T-helper 1 cell (primary cell): ENCODE data around the gene CCNB2.
A peak's percentile ranks its signal among the peaks of the same experiment; 100 is the strongest.
"Not testable (repeated sequence)": the region's sequence is repeated elsewhere in the genome, so short reads cannot be mapped to it uniquely, and the experiment has no call there.

ENCODE experiments used
- DNase-seq, 5 donors: peaks; one replicate each; pipeline ENCODE4 v3.0.0-alpha.2; 2012 to 2020

The CCNB2 gene

DNA sequence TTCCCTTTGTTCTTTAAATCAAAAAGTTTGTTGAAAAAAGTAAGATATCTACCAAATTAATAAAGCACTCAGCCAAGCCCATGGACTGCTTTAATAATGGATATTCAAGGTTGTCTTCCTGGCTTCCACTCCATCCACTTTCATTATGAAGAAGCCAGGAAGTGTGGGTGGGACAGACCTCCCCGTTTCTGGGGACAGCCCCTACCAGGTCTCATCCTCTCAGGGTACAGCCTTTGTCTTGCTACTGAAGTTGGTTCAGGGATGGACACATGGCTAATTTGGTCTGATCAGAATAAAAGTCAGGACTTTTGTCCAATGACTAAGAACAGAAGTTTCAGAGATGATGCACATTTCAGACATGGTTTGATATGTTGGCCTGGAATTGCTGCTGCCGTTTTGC, 32.6 kb downstream of the CCNB2 start:
- no peak for DNase-seq

DNA sequence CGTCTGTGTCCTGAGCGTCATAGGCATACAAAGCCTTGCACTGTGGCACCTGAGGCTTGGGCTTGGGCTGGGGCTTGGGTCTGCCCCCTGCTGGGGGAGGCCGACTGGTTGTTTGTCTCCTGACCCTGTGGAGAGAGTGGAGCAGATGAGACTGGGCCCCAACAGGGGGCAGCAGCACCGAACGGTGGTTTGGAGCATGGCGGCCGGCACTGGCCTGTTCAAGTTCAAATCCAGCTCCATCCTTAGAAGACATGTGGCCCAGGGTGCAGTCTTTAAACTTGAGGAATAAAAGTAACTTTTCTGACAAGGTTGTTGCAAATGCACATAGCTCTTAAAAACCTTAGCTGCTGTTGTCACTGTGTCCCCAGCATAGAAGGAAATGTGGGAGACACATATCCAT, 33.3 kb downstream of the CCNB2 start:
- DNase-seq, result peak; percentile 20 to 66 (median 30)

DNA sequence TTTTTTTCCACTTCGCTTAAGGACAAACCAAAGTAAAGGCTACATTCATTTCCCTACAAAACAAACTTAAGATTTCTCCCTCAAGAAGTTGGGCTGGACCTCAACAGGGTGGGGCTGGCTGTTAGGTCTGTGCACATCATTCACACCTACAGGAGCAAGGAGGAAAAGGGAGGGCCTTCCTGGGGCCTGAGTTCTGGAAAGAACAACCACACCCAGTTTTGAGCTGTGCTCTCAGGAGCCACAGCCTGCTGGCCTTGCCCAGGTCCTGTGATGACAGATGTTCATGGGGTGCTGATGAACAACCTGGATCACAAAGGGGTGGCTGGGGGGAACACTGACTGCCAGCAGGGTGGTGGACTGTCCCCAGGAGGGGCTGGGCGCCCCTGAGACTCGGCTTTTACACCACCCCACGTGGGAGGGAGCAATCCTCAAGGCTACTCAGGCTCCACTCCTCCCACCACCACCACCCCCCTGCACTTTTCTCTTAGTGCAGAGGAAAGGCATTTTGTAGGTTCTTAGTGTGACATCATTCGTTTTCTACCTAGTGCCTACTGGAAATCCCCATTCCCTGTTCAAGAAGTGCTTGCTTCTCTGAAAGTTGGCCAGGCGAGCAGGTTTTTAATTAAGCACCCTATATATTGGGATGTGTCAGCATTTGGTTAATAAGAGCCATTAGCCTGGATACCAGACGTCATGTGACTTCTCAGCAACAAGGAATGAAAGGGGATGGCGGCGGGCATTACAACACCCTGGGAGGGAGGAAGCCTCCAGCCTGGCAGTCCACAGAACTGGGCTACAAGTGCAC, 35.7 kb downstream of the CCNB2 start:
- no peak for DNase-seq

DNA sequence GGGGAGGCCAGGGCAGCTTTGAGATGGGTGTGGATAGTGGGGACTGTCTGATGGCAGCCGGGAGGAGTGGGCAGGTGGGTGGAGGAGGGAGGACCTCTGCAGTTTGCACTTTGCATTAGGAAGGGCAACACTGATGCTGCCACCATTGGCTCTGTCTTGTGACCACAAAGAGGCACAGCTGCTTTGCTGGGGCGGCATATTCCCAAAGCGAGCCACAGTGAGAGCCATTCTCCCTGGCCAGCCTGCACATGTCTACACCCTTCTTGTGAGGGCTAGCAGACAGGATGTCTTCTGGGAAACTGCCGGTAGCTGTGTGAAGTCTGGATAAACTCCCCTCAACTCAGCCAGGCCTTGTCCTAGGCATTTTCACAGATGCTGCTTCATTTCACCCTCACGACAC, 38.3 kb downstream of the CCNB2 start:
- no peak for DNase-seq

DNA sequence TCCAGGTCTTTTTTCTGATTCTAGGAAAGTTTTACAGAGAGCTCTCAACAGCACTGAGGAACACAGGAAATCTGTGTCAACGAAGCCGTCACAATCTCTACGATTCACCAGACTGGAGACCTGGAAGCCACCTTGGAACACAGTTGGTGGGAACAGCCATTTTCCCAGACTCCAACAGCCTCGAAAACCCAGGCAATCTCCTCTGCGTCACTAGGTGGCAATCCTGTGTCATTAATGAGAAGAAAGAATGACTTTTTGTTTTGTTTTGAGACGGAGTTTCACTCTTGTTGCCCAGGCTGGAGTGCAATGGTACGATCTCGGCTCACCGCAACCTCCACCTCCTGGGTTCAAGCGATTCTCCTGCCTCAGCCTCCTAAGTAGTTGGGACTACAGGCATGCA, 39.6 kb downstream of the CCNB2 start:
- not testable (repeated sequence) for DNase-seq

DNA sequence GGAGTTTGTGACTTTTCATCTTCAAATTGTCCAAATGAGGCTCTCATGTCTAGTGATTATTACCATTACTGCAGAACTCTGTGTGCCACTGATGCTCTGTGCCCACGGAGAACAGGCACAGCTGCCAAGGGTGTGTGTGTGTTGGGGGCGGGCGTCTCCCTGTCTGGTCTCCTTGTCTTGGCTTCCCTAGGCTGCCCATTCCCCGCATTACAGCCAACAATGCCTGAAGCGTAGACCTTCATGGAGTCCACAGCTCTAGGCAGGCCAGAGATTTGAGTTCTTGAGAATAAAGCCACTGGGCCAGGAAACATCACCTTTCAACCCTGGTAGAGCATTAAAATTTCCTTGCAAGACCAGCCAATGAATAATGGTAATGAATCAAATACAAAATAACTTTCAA, 42.7 kb downstream of the CCNB2 start:
- no peak for DNase-seq

DNA sequence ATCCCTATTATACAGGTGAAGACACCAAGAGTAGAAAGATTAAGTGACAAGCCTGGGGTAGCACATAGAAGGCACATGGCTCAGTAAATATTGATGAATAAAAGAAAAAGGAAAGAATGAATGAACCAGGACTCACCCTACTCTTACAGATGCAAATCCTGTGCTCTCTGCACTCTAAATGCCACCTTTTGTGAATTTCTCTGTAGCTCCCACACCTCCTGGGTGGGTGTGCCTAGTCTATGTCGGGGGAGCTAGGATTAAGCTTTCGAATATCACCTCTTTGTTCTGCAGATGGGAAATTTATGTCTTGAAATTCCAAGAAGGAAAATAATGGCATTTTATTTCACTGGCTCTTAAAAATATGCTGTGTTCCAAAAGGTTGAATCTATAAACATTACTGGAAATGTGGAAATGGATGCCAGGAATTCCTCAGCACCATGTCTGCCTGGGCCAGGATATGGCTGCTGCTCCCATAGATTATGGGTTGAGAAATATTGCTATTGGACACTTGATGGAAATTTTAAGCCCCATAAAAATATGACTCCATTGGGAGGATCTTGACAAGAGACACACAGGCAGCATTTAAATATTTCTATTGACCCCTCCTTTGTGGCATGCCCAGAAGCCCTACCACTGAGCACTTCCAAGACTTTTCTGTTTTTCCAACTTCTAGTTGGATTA, 43.3 kb downstream of the CCNB2 start:
- DNase-seq, result no peak

DNA sequence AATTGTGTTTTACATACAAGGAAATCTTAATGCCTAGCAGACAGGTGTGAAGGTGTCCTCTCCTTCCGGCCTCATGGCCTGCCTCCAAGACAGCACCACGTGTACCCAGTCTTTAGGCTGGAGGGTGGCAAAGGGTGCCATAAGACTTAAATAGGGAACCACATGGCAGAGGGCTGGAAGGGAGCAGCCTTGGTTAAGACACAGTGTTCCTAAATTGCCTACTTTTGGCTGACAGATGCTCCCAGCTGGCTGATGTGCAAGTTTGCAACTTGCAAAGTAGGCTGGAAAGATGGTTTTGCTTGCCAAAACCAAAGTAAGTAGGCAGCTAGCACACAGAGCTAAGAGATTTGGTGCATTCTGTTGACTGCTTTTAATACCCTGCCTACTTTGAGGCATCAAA, 45.2 kb downstream of the CCNB2 start:
- no peak for DNase-seq

DNA sequence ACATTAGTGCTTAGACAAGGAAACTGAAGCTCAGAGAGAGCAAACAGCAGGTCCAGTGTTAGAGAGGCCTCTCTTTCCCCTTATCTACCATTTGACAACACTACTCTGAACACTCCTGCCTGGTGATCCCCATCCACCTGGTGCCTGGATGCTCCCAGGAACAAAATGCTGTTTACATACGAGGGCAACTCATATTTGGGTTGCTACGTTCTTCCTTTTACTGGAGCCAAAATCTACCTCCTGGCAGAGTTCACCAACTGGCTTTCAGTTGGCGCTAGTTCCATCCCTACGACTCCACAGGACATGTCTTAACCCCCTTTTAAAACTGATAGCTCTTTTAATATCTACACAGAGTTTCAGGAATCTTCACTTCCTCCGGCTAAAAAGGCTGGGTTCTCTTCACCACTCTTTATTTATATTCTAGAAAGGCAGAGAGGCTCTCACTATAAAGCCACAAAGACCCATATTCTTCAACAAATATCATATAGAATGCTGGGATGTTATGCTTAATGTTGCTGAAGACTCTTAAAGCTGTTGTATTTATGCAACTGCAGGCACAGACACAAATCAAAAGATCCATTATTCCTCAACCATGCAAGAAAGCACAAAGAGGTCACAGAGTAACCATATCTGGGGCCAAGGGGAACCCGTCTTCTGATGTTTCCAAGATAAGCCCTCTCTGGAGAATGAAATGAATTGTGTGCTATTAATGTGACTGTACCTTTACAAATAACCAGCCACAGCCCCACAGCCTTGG, 47.9 kb downstream of the CCNB2 start:
- DNase-seq, result no peak

DNA sequence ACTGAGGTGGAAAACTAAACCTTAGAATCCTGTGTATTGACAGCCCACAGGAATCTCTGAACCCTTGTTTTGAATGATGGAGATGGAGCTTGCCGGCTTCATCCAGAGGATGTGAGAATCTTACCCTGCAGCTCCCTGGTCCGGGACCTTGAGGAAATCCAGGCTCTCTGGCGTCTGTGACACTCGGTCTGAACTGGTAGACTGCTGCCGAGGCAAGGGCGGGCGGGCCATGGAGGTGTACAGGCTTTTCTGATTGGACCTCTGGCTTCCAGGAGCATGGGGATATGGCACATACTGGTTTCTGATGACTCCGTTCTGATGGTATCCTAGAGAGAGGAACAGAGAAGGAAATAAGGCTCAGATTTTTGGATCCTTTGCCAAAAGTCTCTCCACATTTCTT, 48.5 kb downstream of the CCNB2 start:
- DNase-seq, result no peak

DNA sequence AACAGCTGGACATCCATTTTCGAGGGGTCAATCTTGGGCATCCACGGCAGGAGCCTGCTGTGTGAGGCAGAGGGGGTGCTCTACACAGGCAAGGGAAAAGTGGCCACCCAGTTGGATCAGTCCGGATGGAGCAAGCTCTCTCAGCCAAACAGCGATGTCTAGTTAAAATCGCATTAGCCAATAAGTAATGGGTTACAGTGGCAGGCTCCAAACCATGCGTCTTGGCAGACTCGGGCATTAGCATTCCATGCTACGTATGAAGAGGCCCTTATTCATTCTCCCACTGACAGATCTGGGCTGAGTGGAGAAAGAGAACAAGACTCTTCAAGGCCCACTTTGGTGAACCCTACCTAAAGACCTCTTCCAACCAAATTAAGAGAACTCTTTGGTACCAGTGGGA, 49.3 kb downstream of the CCNB2 start:
- DNase-seq, result no peak

DNA sequence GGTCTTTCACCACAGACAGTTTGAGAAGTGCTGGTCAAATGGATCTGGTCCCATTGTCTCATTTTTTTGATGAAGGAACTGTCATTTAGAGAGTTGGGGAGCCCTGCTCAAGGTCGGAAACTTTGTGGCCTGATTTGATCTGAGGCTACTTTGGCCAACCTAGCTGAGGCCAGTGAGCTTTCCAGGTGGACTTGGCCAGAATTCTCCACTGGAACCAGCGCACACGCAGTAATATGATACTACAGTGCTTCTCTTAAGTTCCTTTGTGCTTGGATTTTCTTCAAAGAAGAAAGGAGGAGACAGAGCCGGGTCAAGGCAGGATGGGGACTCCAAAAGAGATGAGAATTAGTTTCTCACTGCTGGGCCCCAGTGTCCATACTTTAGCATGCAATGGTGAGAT, 50.5 kb downstream of the CCNB2 start:
- DNase-seq, result no peak

DNA sequence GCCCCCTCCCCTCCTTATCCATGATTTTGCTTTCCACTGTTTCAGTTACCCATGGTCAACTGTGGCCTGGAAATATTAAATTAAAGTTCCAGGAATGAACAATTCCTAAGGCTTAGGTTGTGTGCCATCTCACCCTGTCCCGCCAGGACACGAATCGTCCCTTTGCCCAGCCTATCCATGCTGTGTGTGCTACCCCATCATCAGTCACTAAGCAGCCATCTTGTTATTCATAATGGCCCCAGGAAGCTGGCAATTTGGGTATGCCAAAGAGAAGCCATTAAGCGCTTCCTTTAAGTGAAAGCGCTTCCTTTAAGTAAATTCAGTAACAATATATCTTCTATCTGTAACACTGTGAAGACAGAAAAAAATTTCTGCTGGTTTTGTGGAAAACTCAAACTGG, 52.5 kb downstream of the CCNB2 start:
- no peak for DNase-seq

DNA sequence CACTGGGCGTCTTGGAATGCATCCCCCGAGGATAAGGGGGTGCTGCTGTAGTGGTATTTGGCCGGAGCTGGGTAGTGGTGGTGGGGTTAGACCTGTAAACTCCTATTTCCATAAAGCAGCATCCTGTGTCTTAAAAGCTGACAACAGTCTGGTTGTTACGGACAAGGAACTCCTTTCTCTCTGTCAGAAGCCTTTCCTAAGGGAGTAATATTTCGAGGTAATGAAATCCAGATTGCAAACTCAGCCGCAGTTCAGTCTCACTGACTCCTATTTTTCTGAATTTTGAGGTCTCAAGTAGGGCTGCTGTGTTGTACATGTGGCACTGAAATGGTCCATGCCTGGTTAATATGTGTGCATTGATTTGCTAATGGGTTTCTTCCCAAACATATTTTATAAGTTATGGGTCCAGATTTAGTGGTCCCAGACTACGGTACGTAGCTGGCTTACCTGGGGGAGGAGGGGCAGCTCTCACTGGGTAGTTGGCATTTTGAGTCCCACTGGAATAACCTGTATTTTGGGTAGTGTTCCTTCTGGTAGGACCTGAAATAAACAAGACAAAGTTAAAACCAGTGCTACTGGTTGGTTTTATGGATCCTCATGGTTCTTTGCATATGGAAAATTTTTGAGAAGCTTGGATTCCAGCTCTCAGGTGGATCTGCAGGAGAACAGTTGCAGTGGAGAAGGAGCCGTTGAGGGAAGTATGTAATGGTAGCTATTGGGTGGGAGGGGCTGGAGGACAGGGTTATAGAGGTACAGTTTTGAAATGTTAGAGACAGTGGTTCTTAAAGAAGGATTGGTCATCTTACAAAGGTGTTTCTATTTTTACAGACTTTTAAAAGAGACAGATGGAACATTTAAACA, 53.1 kb downstream of the CCNB2 start:
- no peak for DNase-seq

DNA sequence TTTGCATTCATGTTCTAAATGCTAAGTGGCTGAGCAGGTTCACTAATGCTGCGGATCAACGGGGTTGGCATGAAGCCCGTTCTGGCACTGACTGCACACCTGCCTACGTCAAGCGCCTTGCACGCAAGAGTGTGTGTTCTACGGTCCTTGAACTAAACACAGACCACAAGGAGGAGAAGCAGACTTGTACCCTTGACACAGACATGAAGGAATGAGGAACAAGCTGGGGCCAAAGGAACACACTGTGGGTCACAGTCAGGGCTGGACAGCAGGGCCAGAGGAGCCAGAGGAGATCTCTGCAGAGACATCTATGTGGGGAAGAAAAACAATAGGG, 53.7 kb downstream of the CCNB2 start:
- DNase-seq, result no peak

DNA sequence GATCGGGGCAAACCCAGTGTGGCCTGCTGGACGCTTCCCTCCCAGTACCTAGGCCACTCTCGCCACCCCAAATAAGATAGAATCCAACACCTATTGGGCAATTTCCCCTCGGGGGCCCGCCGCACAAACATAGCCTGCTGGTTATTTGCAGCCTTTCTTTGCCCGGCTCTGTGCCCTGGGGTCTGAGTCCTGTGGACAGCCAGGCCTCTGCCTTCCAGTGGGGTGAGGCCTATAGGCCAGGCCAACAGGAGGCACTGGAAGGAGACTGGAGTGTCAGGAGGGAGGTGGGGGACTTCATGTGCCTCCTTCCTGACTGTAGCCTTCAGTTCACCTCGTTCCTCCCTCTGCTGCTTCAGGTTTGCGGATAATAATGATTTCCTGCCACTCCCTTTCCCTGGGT, 54.3 kb downstream of the CCNB2 start:
- no peak for DNase-seq

DNA sequence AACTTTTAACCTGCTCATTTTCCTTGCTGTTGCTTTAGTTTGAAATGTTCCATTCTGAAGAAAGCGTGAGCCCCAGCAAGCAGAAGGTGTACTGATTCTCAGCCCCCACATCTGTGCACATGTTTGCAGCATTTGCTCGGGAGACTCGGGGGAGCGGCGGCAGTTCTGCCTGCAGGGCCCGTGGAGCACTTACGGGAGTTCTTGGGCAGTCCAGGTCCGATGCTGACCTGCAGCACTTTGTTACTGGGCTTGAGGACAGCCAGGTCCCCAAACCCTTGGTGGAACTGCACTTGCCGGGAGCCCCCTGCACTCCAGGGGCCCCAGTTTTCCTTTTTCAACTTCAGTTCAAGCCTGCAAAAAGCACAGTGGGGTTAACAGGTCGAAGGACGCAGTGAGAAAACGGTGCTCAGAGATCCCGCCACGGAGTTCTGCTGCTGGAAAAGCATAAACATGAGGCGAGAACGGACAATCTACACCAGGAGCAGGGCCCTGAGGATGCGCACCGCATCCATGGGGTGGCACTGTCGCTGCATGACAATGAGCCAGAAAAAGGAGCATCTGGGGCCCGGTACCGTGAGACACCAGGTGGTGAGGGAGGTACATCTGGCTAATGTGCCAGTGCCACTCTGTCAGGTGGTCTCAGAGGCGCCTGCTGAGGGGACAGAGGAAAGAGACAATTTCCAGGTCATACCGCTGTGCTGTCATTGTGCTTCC, 56.1 kb downstream of the CCNB2 start:
- no peak for DNase-seq

DNA sequence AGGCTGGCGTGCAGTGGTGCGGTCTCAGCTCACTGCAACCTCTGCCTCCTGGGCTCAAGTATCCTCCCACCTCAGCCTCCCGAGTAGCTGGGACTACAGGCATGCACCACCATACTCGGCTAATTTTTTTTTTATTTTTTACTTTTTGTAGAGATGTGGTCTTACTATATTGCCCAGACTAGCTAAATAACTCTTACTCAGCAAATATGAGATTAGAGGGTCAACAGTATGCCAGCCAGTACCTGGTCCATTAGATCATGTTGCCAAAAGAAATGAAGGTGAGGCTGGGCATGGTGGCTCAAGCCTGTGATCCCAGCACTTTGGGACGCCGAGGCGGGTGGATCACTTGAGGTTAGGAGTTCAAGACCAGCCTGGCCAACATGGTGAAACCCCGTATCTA, 57.1 kb downstream of the CCNB2 start:
- not testable (repeated sequence) for DNase-seq

DNA sequence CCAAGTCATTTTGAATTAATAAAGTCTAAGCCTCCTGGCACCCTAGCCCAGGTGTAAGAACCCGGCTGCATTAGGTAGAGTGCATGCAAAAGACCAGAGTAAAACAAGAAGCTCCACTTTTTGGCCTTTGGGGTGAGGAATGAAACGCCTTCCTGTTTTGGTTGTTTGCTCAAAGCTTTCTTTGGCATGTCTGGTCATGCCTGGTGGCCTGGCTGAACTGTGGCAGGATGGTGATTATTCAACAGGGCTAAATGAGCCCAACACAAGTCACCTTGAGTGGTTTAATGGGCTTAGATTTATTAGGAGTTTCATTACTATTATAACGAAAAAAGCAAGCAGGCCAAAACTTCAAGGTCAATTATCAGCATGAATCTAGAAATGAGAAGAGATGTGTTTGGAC, 60.8 kb downstream of the CCNB2 start:
- DNase-seq, result peak in 1 of 5 donors; percentile 25

DNA sequence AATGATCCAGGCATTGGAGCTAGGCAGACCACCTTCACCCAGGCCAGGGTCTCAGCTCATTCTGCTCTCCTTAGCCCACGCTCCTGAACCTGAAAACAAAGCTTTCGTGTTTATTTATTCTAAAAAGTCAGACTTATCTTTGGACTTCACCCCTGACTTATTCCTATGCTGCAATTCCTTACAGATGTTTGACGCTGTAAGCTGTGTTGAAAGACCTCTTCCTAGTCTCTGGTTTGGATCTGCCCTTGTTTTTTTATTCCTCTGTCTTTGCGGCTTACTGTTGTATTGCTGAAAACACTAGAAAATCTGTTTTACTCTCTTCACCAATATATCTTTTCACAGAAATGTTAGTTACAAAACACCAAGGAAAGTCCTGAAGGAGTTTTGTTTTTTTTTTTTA, 61.2 kb downstream of the CCNB2 start:
- DNase-seq, result no peak

DNA sequence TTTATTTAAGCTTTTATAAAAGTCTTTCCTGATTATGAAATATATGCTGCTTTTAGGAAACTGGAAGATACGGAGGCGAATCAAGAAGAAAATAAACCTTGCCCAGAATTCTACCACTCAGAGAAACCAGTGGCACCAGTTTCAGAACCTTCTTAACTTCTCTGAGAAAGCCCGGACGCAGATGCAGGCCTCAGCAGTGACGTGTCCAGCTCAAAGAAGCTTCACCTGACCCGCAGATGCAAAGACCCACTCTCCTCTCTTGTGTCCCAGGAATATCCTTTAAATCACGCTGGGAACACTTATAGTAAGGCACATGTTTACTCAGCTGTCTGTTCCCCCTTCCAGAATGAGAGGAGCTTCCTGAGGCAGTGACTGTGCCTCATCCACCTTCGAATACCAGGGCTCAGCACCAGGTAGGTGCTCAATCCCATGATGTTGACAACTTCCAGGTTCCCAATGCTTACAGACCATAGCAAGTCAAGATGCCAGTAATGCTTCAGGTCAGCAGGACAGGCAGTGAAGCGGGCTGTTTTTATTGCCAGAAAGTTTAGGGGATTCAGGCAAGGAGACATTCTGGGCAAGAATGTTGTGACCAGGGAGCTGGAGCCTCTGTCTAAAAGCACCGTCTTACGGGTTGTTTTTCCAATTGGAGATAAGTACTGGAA, 61.8 kb downstream of the CCNB2 start:
- no peak for DNase-seq

DNA sequence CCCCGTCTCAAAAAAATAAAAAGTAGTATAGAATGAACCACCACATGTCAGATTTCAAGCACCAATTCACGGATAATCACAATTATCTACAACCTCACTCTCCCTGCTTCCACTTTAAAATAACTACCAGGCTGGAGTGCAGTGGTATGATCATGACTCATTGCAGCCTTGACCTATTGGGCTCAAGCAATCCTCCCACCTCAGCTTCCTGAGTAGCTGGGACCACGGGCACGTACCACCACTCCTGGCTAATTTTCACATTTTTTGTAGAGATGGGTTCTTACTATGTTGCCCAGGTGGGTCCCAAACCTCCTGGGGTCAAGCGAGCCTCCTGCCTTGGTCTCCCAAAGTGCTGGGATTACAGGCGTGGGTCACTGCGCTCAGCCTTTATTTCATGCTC, 63.6 kb downstream of the CCNB2 start:
- DNase-seq, result no peak
